Stimulated activated CD4-positive, alpha-beta T cell treated with anti-CD3 and anti-CD28 coated beads, Interleukin-15, amount 100 ng/mL, for 1 hour (primary cell): Measurements from ENCODE around the gene SCNN1G.

Experiments
- DNase-seq, 2 donors: peaks; one replicate each; pipeline ENCODE4 v3.0.0-alpha.2; 2020; ENCODE audit warnings: low read depth in 1 of 2, low spot score in 1 of 2

The SCNN1G gene

GRCh38 chr16:23195366-23195978 lies 12.9 kb downstream of the SCNN1G start:
- DNase-seq = no peak

GRCh38 chr16:23196539-23196938 lies 14.0 kb downstream of the SCNN1G start:
- DNase-seq = no peak

DNA sequence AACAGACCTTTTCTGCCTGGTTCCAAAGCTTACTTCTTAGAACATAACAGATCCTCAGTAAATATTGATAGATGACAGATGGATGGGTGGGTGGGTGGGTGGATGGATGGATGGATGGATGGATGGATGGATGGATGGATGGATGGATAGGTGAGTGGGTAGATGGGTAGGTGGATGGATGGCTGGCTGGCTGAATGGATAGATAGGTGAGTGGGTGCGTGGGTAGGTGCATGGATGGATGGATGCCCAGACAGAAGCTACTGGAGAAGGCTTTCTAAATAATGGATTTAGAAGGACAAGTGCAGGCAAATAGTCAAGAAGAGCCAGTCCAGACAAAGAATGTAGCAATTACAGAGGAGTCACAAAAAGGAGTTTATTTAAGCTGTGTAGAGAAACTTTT lies 19.6 kb downstream of the SCNN1G start:
- DNase-seq = no peak

GRCh38 chr16:23206986-23207385 lies 24.4 kb downstream of the SCNN1G start:
- DNase-seq = no peak

- no peak for DNase-seq
Measured at GRCh38 chr16:23207485-23207884, 24.9 kb downstream of the SCNN1G start.

- DNase-seq = no peak
Measured at GRCh38 chr16:23209606-23210005, 27.1 kb downstream of the SCNN1G start.

GRCh38 chr16:23213831-23214230 lies 31.3 kb downstream of the SCNN1G start:
- DNase-seq = no peak

- no peak for DNase-seq
Measured at GRCh38 chr16:23214796-23215195, 32.3 kb downstream of the SCNN1G start.

GRCh38 chr16:23215435-23215834 lies 32.9 kb downstream of the SCNN1G start:
- DNase-seq = no peak

GRCh38 chr16:23216658-23217246 lies 34.2 kb downstream of the SCNN1G start:
- DNase-seq = no peak

- DNase-seq = no peak
Measured at GRCh38 chr16:23217646-23218045, 35.1 kb downstream of the SCNN1G start.

- no peak for DNase-seq
Measured at GRCh38 chr16:23222929-23223328, 40.4 kb downstream of the SCNN1G start.

DNA sequence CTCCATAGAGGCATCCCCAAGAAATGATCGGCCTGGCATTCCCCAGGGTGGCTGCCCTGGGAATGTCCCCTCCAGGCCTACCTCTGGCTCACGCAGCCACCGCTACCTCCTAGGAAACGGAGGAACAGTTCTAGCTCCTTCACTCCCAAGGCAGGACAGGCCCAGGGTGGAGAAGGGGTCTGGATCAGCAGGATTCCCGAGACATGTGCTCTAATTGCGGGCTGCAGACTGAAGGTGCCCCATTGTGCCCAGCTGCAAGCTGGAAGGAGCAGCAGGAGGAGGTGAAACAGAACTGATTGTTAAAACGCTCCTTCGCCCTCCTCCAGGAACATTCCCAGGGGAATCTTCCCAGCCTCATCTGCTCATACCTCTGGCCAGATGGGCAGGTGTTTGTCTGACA lies 40.8 kb downstream of the SCNN1G start:
- DNase-seq = no peak

DNA sequence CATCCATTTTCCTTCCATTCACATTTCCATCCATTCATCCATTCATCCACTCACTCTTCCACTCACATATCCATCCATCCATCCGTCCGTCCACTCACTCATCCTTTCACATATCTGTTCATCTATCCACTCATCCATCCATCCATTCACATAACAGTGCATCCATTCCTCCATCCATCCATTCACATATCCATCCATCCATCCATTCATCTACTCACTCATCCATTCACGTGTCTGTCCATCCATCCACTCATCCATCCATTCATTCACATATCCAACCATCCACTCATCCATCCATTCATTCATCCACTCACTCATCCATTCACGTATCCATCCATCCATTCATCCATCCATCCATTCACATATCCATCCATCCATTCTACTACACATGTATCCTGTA lies 42.6 kb downstream of the SCNN1G start:
- DNase-seq = no peak

DNA sequence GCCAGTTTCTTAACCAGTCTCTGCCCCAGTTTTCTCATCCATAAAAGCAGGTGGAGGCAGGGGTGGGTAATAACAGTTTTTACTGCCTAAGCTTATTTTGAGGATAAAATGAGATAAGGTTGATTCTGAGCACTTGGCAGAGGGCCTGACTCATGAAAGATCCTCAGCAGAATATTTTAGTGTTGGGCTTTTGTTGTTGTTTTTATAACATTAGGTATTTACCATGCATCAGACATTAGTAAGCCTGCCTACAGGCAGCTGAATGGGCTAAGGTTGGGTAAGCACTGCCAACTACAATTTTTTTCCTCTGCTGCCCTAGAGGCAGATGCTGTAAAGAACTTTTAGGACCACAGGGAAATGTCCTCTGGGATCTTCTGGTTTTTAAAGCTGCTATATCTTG lies 43.1 kb downstream of the SCNN1G start:
- DNase-seq = no peak

- no peak for DNase-seq
Measured at GRCh38 chr16:23227529-23227928, 45.0 kb downstream of the SCNN1G start.

GRCh38 chr16:23229714-23230113 lies 47.2 kb downstream of the SCNN1G start:
- no peak for DNase-seq

GRCh38 chr16:23232806-23233205 lies 50.3 kb downstream of the SCNN1G start:
- DNase-seq = no peak

DNA sequence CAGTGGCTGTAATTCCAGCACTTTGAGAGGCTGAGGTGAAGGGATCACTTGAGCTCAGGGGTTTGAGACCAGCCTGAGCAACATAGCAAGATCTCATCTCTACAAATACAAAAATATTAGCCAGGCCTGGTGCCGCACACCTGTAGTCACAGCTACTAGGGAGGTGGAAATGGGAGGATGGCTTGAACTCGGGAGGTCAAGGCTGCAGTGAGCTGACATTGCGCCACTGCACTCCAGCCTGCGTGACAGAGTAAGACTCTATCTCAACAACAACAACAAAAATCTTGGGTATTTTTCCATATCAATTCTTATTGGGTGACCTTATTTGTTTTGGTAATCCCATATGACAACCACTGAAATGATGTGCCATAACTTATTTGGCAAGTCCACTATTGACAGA lies 52.6 kb downstream of the SCNN1G start:
- DNase-seq = no peak

DNA sequence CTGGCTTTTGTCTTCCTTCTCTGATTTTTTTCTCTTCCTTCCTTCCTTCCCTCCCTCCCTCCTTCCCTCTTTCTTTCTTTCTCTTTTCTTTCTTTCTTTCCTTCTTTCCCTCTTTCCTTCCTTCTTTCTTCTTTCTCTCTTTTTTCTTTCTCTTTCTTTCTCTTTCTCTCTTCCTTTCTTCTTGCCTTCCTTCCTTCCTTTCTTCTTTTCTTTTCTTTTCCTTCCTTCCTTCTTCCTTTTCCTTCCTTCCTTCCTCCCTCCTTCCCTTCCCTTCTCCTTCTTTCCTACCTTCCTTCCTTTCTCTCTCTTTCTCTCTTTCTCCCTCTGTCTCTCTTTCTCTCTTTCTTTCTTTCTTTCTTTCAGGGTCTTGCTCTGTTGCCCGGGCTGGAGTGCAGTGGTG lies 54.4 kb downstream of the SCNN1G start:
- no peak for DNase-seq

- DNase-seq = no peak
Measured at GRCh38 chr16:23240994-23241393, 58.4 kb downstream of the SCNN1G start.

DNA sequence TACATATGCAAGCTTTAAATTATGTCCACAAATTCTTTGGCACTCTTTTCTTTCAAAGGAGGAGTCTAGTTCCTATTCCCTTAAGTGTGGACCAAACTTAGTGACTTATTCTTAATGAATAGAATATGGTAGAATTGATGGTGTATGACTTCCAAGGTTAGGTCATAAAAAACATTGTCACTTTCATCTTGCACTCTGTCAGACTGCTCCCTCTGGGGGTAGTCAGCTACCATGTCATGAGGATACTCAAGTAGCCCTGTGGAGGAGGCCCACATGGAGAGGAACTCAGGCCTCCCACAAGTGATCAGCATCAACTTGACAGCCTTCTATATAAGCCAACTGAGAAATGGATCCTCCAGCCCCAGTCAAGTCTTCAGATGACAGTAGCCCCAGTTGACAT lies 61.6 kb downstream of the SCNN1G start:
- DNase-seq = no peak

- no peak for DNase-seq
Measured at GRCh38 chr16:23245268-23245667, 62.7 kb downstream of the SCNN1G start.
